Stimulated activated memory B cell treated with anti-CD40 and anti-IgM and Interleukin-4, amounts not matched to agents 10 μg/mL and 1 μg/mL and 100 μg/mL, for 72 hours (primary cell): ENCODE measurements around the gene HSD17B1.

Experiments
- ATAC-seq: fragments of 150-1000 bp; cut with Tn5 transposase; 2 replicates; pipeline ENCODE4 v1.10.0; 2021
- H3K27ac Mint-ChIP-seq: one replicate; pipeline ENCODE4 v1.8.0; 2022; ENCODE audit warnings: mild to moderate bottlenecking, mixed read lengths
- H3K27me3 Mint-ChIP-seq: one replicate; pipeline ENCODE4 v1.8.0; 2022; ENCODE audit warnings: mixed read lengths
- H3K36me3 Mint-ChIP-seq: one replicate; pipeline ENCODE4 v1.8.0; 2022; ENCODE audit warnings: mixed read lengths
- H3K4me1 Mint-ChIP-seq: one replicate; pipeline ENCODE4 v1.8.0; 2022; ENCODE audit warnings: mixed read lengths
- H3K4me3 Mint-ChIP-seq: one replicate; pipeline ENCODE4 v1.8.0; 2022; ENCODE audit warnings: mild to moderate bottlenecking, moderate library complexity, mixed read lengths
- H3K9me3 Mint-ChIP-seq: one replicate; pipeline ENCODE4 v1.8.0; 2022; ENCODE audit warnings: mixed read lengths

Gene HSD17B1

GRCh38 chr17:42586514-42587230 lies 33.9 kb downstream of the HSD17B1 start:
- H3K4me1 Mint-ChIP-seq = peaks cover 33% of the 10 kb centered on the region
- H3K4me3 Mint-ChIP-seq = peak overlapping the region; percentile 67
- ATAC-seq = peak; percentile 80
- H3K9me3 Mint-ChIP-seq = no peaks in the 10 kb centered on the region
- H3K36me3 Mint-ChIP-seq = peaks cover 67% of the 10 kb centered on the region
- H3K27ac Mint-ChIP-seq = peak overlapping the region; percentile 74
- H3K27me3 Mint-ChIP-seq = no peaks in the 10 kb centered on the region

GRCh38 chr17:42590886-42591285 lies 38.2 kb downstream of the HSD17B1 start:
- Mint-ChIP-seq H3K9me3 (no peaks in the 10 kb centered on the region), H3K27ac (no peak overlapping the region), H3K36me3 (peaks cover 32% of the 10 kb centered on the region)

DNA sequence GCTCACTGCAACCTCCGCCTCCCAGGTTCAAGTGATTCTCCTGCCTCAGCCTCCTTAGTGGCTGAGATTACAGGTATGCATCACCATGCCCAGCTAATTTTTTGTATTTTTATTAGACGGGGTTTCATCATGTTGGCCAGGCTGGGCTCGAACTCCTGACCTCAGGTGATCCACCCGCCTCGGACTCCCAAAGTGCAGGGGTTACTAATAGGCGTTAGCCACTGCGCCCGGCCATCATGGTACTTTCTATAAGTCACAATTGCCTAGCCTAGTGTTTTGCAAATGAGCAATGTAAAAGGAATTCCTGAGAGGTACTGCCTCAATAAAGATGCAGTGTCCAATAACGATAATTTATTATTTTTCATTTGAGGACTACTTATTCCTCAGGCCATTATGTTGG lies 38.7 kb downstream of the HSD17B1 start:
- H3K27ac Mint-ChIP-seq = no peak overlapping the region
- H3K4me1 Mint-ChIP-seq = peaks cover 19% of the 10 kb centered on the region
- no peaks in the 10 kb centered on the region for H3K9me3 Mint-ChIP-seq
- H3K4me3 Mint-ChIP-seq = no peak overlapping the region
- no peak for ATAC-seq
- no peaks in the 10 kb centered on the region for H3K27me3 Mint-ChIP-seq
- peaks cover 35% of the 10 kb centered on the region for H3K36me3 Mint-ChIP-seq

More at GRCh38 chr17:42590886-42591285, 38.2 kb downstream of the HSD17B1 start:
- Mint-ChIP-seq H3K4me1 (peaks cover 25% of the 10 kb centered on the region), H3K4me3 (no peak overlapping the region), H3K27me3 (no peaks in the 10 kb centered on the region)
- ATAC-seq = no peak

- peaks cover 17% of the 10 kb centered on the region for H3K36me3 Mint-ChIP-seq
- peaks cover 12% of the 10 kb centered on the region for H3K4me1 Mint-ChIP-seq
- H3K27ac Mint-ChIP-seq = no peak overlapping the region
- no peak for ATAC-seq
- H3K9me3 Mint-ChIP-seq = no peaks in the 10 kb centered on the region
- H3K27me3 Mint-ChIP-seq = no peaks in the 10 kb centered on the region
- no peak overlapping the region for H3K4me3 Mint-ChIP-seq
Observed at GRCh38 chr17:42596386-42596785, 43.7 kb downstream of the HSD17B1 start.

DNA sequence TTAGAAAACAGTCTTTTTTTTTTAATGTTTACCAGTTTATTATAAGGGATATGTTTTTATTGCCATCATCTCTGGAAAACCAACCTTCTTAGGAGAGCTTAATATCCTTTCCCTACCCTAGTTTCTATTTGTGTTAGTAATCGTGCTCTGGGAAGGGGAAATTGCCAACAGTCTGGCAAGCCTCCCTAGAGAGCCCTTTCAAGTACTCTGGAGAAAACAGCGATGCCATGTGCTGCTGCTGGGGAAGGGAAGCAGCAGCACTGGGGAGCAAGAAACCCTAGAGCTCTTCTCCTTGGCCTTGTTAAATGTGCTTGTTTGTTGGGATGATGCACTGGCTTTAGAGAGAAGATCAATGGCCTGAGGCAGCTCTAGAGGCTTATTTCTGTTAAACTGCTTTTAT lies 46.2 kb downstream of the HSD17B1 start:
- Mint-ChIP-seq H3K9me3 (no peaks in the 10 kb centered on the region), H3K27ac (no peak overlapping the region), H3K4me3 (no peak overlapping the region), H3K27me3 (no peaks in the 10 kb centered on the region), H3K4me1 (peaks cover 28% of the 10 kb centered on the region), H3K36me3 (peaks cover 13% of the 10 kb centered on the region)
- no peak for ATAC-seq

- Mint-ChIP-seq H3K9me3 (no peaks in the 10 kb centered on the region), H3K4me1 (peaks cover 70% of the 10 kb centered on the region), H3K36me3 (peaks cover 4% of the 10 kb centered on the region), H3K27ac (peak overlapping the region; percentile 40), H3K27me3 (no peaks in the 10 kb centered on the region), H3K4me3 (peak overlapping the region; percentile 1)
- ATAC-seq = peak; percentile 75
Observed at GRCh38 chr17:42603318-42603717, 50.6 kb downstream of the HSD17B1 start.
